Activated CD8-positive, alpha-beta T cell treated with anti-CD3 and anti-CD28 coated beads for 36 hours (primary cell): ENCODE measurements around the gene UPP2. TPM values are rescaled to one million over a fixed set of nuclear protein-coding genes. Genes with fewer than 3 reads are reported as not detected.

ENCODE experiments used
- ATAC-seq: fragments of 200-7000 bp; cut with Tn5 transposase; one replicate; pipeline ENCODE4 v1.10.0; 2021; ENCODE audit warnings: mild to moderate bottlenecking, moderate library complexity
- CTCF ChIA-PET: fragments of 350-600 bp; sonication (Branson Sonifier 250); formaldehyde crosslinking; loops from one replicate; lab custom pipeline; 2021; ENCODE audit warnings: antibody characterized with exemption; lab: Charles Lee
- POLR2A ChIA-PET: fragments of 350-600 bp; sonication (Branson Sonifier 250); formaldehyde crosslinking; loops from one replicate; lab custom pipeline; 2021; ENCODE audit warnings: antibody characterized with exemption; lab: Charles Lee
- DNase-seq: peaks from one replicate; pipeline ENCODE4 v3.0.0-alpha.2; 2020
- H3K27ac Mint-ChIP-seq: one replicate; pipeline ENCODE4 v1.8.0; 2021; ENCODE audit warnings: mild to moderate bottlenecking, mixed read lengths
- H3K27me3 Mint-ChIP-seq: one replicate; pipeline ENCODE4 v1.8.0; 2021; ENCODE audit warnings: mixed read lengths
- H3K36me3 Mint-ChIP-seq: one replicate; pipeline ENCODE4 v1.8.0; 2021; ENCODE audit warnings: low read depth, mixed read lengths
- H3K4me1 Mint-ChIP-seq: one replicate; pipeline ENCODE4 v1.8.0; 2021; ENCODE audit warnings: low read depth, mixed read lengths
- H3K4me3 Mint-ChIP-seq: one replicate; pipeline ENCODE4 v1.8.0; 2021; ENCODE audit warnings: mild to moderate bottlenecking, moderate library complexity, mixed read lengths
- H3K9me3 Mint-ChIP-seq: one replicate; pipeline ENCODE4 v1.8.0; 2021; ENCODE audit warnings: mixed read lengths
- CTCF ChIP-seq: fragments of 200-600 bp; IDR thresholded peaks from one replicate; pipeline ENCODE4 v1.8.0; 2022; ENCODE audit warnings: antibody characterized with exemption, mild to moderate bottlenecking
- intact Hi-C: fragments of 100-400 bp; cut with micrococcal nuclease; formaldehyde crosslinking; loops from one replicate; pipeline ENCODE4 v1.10.0; 2022
- total RNA-seq, 2 experiments: library from RNA; stranded (reverse); gene quantifications; one replicate each; pipeline ENCODE4 v1.2.3, GENCODE V29; 2021

Gene UPP2
- total RNA-seq, 2 experiments from 2014 or later = not detected

- no peaks in the 10 kb centered on the region for H3K36me3 Mint-ChIP-seq
- no peak overlapping the region for H3K4me3 Mint-ChIP-seq
- POLR2A ChIA-PET = no interaction called here
- no peak overlapping the region for H3K27ac Mint-ChIP-seq
- H3K27me3 Mint-ChIP-seq = peaks cover 30% of the 10 kb centered on the region
- no peak for ATAC-seq
- no peak for DNase-seq
- intact Hi-C loops = loop anchor here (5.0 kb wide), 1 partner anchor 563 kb away; no protein-coding TSS in a partner anchor
- no peaks in the 10 kb centered on the region for H3K4me1 Mint-ChIP-seq
- no peak for TF ChIP-seq CTCF
- no peaks in the 10 kb centered on the region for H3K9me3 Mint-ChIP-seq
- CTCF ChIA-PET = no interaction called here
Measured at GRCh38 chr2:158184001-158184400, 82.3 kb downstream of the UPP2 start.

GRCh38 chr2:158184556-158185343 is 83.1 kb downstream of the UPP2 start:
- no peak overlapping the region for H3K4me3 Mint-ChIP-seq
- ChIA-PET CTCF (no interaction called here), POLR2A (no interaction called here)
- no peaks in the 10 kb centered on the region for H3K36me3 Mint-ChIP-seq
- H3K9me3 Mint-ChIP-seq = no peaks in the 10 kb centered on the region
- DNase-seq = no peak
- no peak for TF ChIP-seq CTCF
- intact Hi-C loops = loop anchor here (5.0 kb wide), 2 partner anchors 273 to 563 kb away; partner anchors contain the start of genes CCDC148 and PKP4
- peaks cover 34% of the 10 kb centered on the region for H3K27me3 Mint-ChIP-seq
- no peak overlapping the region for H3K27ac Mint-ChIP-seq
- peaks cover 1% of the 10 kb centered on the region for H3K4me1 Mint-ChIP-seq
- ATAC-seq = no peak

Other genes starting within 250 kb of the UPP2 start
- 10 to 100 TPM in 1 of 2 experiments, 1 to 10 TPM in 1; 8.3 to 10.1 TPM for gene ACVR1, start 225.5 kb upstream of the UPP2 start, total RNA-seq